ENCODE measurements around the gene COL1A2. TPM values are rescaled to one million over a fixed set of nuclear protein-coding genes. Genes with fewer than 3 reads are reported as not detected.

The COL1A2 gene
- polyA plus RNA-seq, 3 donors: 531 to 822 (median 595) TPM

DNA sequence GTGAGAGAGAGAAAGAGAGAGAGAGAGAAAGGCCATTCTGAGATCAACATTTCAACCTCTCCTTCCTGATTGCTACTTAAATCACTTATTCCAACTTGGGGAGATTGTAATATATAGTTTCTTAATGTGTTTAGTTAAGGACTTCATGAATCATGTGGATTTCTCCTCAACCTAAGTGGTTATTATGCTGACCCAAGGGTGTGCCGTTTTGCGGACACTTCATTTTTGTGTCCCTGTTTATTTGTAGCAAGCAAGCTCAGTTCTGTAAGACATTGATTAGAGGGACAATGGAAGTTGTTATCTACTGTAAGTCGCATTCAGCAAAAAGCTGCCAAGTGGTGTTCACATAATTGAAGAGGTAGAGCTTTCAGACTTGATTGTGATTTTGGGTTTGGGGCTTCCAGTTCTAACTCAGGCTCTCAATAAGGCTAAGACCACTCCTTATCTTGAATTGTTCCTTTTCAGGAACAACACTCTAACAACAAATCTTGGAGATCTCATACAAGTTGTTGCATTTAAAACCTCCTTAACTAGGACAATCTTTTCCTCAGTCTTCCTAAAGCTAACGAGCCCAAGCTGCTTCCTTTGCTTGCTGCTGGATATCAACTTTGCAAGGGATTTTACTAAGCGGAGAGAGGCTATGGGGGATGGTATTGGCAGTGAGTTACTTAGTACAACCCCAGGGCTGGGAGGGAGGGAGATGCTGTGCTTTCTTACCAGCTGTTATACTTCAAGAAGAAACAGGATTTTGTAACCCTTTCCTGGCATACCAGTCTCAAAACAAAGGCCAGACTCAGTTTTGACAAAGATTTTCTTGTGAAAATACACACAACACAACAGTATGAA lies 19.8 kb upstream of the COL1A2 start:
- DNase-seq: peak; percentile 91

- DNase-seq: peak; percentile 84
These were observed 19.0 kb upstream of the COL1A2 start for GRCh38 chr7:94375691-94376090.

GRCh38 chr7:94376281-94376680 lies 18.4 kb upstream of the COL1A2 start:
- DNase-seq: no peak

GRCh38 chr7:94378356-94378755 lies 16.3 kb upstream of the COL1A2 start:
- DNase-seq: no peak

DNA sequence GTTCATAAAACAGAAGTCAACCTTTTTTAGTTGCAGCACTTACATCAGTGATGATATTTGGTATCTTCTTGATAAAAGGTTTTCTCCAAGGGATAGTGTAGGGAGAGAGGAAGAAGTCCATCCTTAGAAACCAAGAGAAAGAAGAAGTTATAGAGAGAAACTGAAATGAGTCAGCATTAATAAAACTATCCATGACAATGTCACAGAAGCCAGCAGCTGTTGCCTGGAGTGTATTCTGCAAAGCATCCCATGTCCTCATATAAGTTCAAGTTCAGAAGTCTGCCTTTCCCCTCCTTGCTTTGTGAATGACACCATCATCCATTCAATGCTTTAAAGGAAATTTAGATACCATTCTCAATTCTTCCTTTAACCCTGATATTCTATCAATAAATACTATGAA lies 14.4 kb upstream of the COL1A2 start:
- DNase-seq: no peak

- DNase-seq: no peak
These were observed 12.6 kb upstream of the COL1A2 start for GRCh38 chr7:94382132-94382531.

- no peak for DNase-seq
These were observed 11.9 kb upstream of the COL1A2 start for GRCh38 chr7:94382746-94383145.

GRCh38 chr7:94384315-94384714 lies 10.4 kb upstream of the COL1A2 start:
- no peak for DNase-seq

GRCh38 chr7:94386416-94386815 lies 8.3 kb upstream of the COL1A2 start:
- DNase-seq: no peak

- no peak for DNase-seq
These were observed 6.2 kb upstream of the COL1A2 start for GRCh38 chr7:94388540-94388939.

DNA sequence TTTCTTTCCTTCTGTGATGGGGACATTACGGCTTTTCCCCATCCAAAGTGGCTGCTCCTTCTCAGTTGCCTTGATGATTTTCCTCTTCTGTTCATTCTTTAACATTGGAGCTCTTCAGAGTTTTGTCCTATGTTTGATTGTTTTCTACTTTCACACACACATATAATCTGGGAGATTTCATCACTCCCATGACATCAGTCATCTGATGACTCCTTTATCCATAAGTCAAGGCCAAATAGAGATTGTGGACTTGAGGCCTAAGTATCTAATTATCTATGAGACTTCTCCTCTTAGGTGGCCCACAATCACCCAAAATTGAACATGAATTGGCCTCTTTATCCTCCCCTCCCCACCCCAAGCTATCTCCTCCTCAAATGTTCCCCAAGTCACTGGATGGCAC lies 5.3 kb upstream of the COL1A2 start:
- DNase-seq: no peak

- DNase-seq: peak; percentile 43
These were observed 2.8 kb upstream of the COL1A2 start for GRCh38 chr7:94391726-94392392.

- DNase-seq: no peak
These were observed 2.3 kb upstream of the COL1A2 start for GRCh38 chr7:94392393-94392786.

- DNase-seq: peak; percentile 47
These were observed 1.2 kb upstream of the COL1A2 start for GRCh38 chr7:94393246-94394108.

- DNase-seq: no peak
These were observed 622 bp upstream of the COL1A2 start for GRCh38 chr7:94394109-94394436.

- peak; percentile 86 for DNase-seq
These were observed 694 bp downstream of the COL1A2 start for GRCh38 chr7:94395141-94396036.

DNA sequence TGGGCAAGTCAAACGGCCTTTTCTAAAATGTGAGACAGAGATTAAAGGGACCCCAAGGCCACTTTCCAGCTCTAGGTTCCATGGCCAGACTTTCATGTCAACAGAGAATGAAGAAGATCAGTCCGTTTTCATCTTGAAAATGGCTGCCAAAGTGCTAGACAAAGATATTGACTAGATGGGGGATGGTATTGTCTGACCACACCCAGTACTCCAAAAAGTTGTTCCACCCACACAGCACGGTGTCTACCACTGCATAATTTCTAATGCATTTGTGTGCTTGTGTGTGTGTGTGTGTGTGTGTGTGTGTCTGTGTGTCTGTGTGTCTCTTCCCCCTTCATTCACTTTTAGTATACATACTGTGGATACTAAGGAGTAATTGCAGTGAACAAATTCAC lies 1.3 kb downstream of the COL1A2 start:
- no peak for DNase-seq

- no peak for DNase-seq
These were observed 1.9 kb downstream of the COL1A2 start for GRCh38 chr7:94396596-94396995.

GRCh38 chr7:94397722-94398121 lies 3.0 kb downstream of the COL1A2 start:
- DNase-seq: no peak

DNA sequence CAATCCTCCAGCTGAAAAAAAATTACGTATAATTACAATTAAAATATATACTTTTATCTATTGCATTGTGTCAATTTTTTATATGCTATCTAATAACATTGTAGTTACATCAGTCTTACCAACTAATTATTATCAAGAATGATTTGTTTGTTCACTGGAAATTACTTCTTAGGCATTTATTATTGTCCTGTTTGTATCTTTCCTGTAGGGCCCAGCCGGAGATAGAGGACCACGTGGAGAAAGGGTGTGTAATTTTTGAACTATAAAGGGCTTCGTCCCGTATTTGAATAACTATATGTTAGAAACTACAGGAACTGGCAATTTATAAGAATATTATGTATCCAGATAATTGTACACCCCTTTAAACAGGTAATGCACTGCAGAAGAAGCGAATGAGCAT lies 4.1 kb downstream of the COL1A2 start:
- no peak for DNase-seq

GRCh38 chr7:94400022-94400421 lies 5.3 kb downstream of the COL1A2 start:
- DNase-seq: no peak
